Astrocyte (in vitro differentiated cells and primary cell): Measurements from ENCODE around the gene PPP1R13B.

ENCODE experiments used
- CTCF ChIP-seq: IDR thresholded peaks from 2 replicates; pipeline ENCODE4 v1.5.1; 2011; ENCODE audit warnings: low read depth, mild to moderate bottlenecking, inconsistent platforms, low read length, moderate library complexity; ENCODE audit not compliant: insufficient read depth
- EZH2 ChIP-seq: IDR thresholded peaks from 2 replicates; pipeline ENCODE4 v1.6.1; 2012; ENCODE audit warnings: mild to moderate bottlenecking, low read length, inconsistent platforms; ENCODE audit not compliant: insufficient read depth

- TF ChIP-seq EZH2 (no peak), CTCF (no peak)
Observed at GRCh38 chr14:103894034-103894722, 46.8 kb upstream of the PPP1R13B start.
